T-helper 17 cell (primary cell): ENCODE measurements around the gene INSIG2. TPM values are rescaled to one million over a fixed set of nuclear protein-coding genes. Genes with fewer than 3 reads are reported as not detected.
"Not testable (repeated sequence)": the region's sequence is repeated elsewhere in the genome, so short reads cannot be mapped to it uniquely, and the experiment has no call there.

Experiments
- ATAC-seq: fragments of 150-1000 bp; cut with Tn5 transposase; 2 replicates; pipeline ENCODE4 v1.10.0; 2021; ENCODE audit warnings: mild to moderate bottlenecking, moderate library complexity
- DNase-seq, 3 donors: peaks; one replicate each; pipeline versions ENCODE4 v3.0.0 to v3.0.0-alpha.2; 2020 to 2021
- H3K9me3 ChIP-seq: one replicate; pipeline ENCODE4 v1.7.0; 2013; ENCODE audit warnings: low read length, mild to moderate bottlenecking; ENCODE audit not compliant: control insufficient read depth, poor library complexity, severe bottlenecking
- H3K27ac Mint-ChIP-seq: one replicate; pipeline ENCODE4 v1.8.0; 2022; ENCODE audit warnings: mild to moderate bottlenecking, moderate library complexity, mixed read lengths
- H3K27me3 Mint-ChIP-seq: one replicate; pipeline ENCODE4 v1.8.0; 2022; ENCODE audit warnings: mixed read lengths
- H3K36me3 Mint-ChIP-seq: one replicate; pipeline ENCODE4 v1.8.0; 2022; ENCODE audit warnings: low read depth, mixed read lengths
- H3K4me1 Mint-ChIP-seq: one replicate; pipeline ENCODE4 v1.8.0; 2022; ENCODE audit warnings: mild to moderate bottlenecking, mixed read lengths
- H3K4me3 Mint-ChIP-seq: one replicate; pipeline ENCODE4 v1.8.0; 2022; ENCODE audit warnings: mild to moderate bottlenecking, moderate library complexity, mixed read lengths
- total RNA-seq, 4 donors: library from RNA in 2 of 4; stranded (reverse) in 2 of 4; gene quantifications; one replicate each; pipeline ENCODE4 v1.2.3 and lab custom pipeline; 2022 to 2026

INSIG2 gene
- total RNA-seq, 2 donors from 2014 or later = 9.6 to 15.3 TPM

GRCh38 chr2:118065921-118066511 lies 22.3 kb upstream of the INSIG2 start:
- Mint-ChIP-seq H3K4me3 (no peak overlapping the region), H3K27ac (no peak overlapping the region), H3K36me3 (peaks cover 2% of the 10 kb centered on the region), H3K4me1 (peaks cover 3% of the 10 kb centered on the region), H3K27me3 (peaks cover 36% of the 10 kb centered on the region)
- DNase-seq = no peak
- no peaks in the 10 kb centered on the region for H3K9me3 ChIP-seq
- ATAC-seq = no peak

GRCh38 chr2:118077636-118078247 lies 10.5 kb upstream of the INSIG2 start:
- peaks cover 3% of the 10 kb centered on the region for H3K36me3 Mint-ChIP-seq
- no peak overlapping the region for H3K4me3 Mint-ChIP-seq
- no peaks in the 10 kb centered on the region for H3K9me3 ChIP-seq
- H3K4me1 Mint-ChIP-seq = peaks cover 6% of the 10 kb centered on the region
- peaks cover 49% of the 10 kb centered on the region for H3K27me3 Mint-ChIP-seq
- DNase-seq (no peak), ATAC-seq (no peak)
- no peak overlapping the region for H3K27ac Mint-ChIP-seq

- H3K27ac Mint-ChIP-seq = no peak overlapping the region
- no peak for ATAC-seq
Observed at GRCh38 chr2:118078734-118079133, 9.5 kb upstream of the INSIG2 start.

GRCh38 chr2:118084491-118085089 lies 3.7 kb upstream of the INSIG2 start:
- ATAC-seq = no peak
- Mint-ChIP-seq H3K4me3 (no peak overlapping the region), H3K27me3 (peaks cover 32% of the 10 kb centered on the region), H3K27ac (no peak overlapping the region), H3K4me1 (peaks cover 25% of the 10 kb centered on the region), H3K36me3 (peaks cover 5% of the 10 kb centered on the region)
- no peaks in the 10 kb centered on the region for H3K9me3 ChIP-seq
- no peak for DNase-seq

More at GRCh38 chr2:118078734-118079133, 9.5 kb upstream of the INSIG2 start:
- H3K9me3 ChIP-seq = no peaks in the 10 kb centered on the region
- Mint-ChIP-seq H3K36me3 (peaks cover 3% of the 10 kb centered on the region), H3K4me1 (peaks cover 6% of the 10 kb centered on the region), H3K27me3 (peaks cover 44% of the 10 kb centered on the region), H3K4me3 (no peak overlapping the region)
- no peak for DNase-seq

- DNase-seq = no peak
- peaks cover 31% of the 10 kb centered on the region for H3K4me1 Mint-ChIP-seq
- peaks cover 5% of the 10 kb centered on the region for H3K36me3 Mint-ChIP-seq
- H3K9me3 ChIP-seq = no peaks in the 10 kb centered on the region
- H3K4me3 Mint-ChIP-seq = no peak overlapping the region
- ATAC-seq = no peak
- H3K27ac Mint-ChIP-seq = no peak overlapping the region
- H3K27me3 Mint-ChIP-seq = peaks cover 24% of the 10 kb centered on the region
Observed at GRCh38 chr2:118085173-118086023, 2.9 kb upstream of the INSIG2 start.

GRCh38 chr2:118086024-118086633 lies 2.1 kb upstream of the INSIG2 start:
- no peaks in the 10 kb centered on the region for H3K9me3 ChIP-seq
- H3K27ac Mint-ChIP-seq = no peak overlapping the region
- peaks cover 22% of the 10 kb centered on the region for H3K27me3 Mint-ChIP-seq
- ATAC-seq (no peak), DNase-seq (no peak)
- H3K36me3 Mint-ChIP-seq = peaks cover 5% of the 10 kb centered on the region
- H3K4me1 Mint-ChIP-seq = peaks cover 33% of the 10 kb centered on the region
- no peak overlapping the region for H3K4me3 Mint-ChIP-seq

- Mint-ChIP-seq H3K4me3 (peak overlapping the region; percentile 97), H3K27me3 (peaks cover 11% of the 10 kb centered on the region), H3K36me3 (peaks cover 2% of the 10 kb centered on the region), H3K4me1 (peaks cover 44% of the 10 kb centered on the region), H3K27ac (peak overlapping the region; percentile 95)
- peak in 1 of 3 donors; percentile 7 for DNase-seq
- ATAC-seq = peak; percentile 54
- H3K9me3 ChIP-seq = no peaks in the 10 kb centered on the region
Observed at GRCh38 chr2:118089139-118089800, 999 bp downstream of the INSIG2 start.

GRCh38 chr2:118090387-118091139 lies 2.3 kb downstream of the INSIG2 start:
- ATAC-seq = no peak

GRCh38 chr2:118091140-118091478 lies 2.8 kb downstream of the INSIG2 start:
- H3K36me3 Mint-ChIP-seq = no peaks in the 10 kb centered on the region
- ATAC-seq = no peak
- H3K9me3 ChIP-seq = no peaks in the 10 kb centered on the region
- no peak for DNase-seq
- no peak overlapping the region for H3K27ac Mint-ChIP-seq
- peaks cover 58% of the 10 kb centered on the region for H3K4me1 Mint-ChIP-seq
- H3K27me3 Mint-ChIP-seq = no peaks in the 10 kb centered on the region
- H3K4me3 Mint-ChIP-seq = peak overlapping the region; percentile 36

More at GRCh38 chr2:118090387-118091139, 2.3 kb downstream of the INSIG2 start:
- Mint-ChIP-seq H3K36me3 (no peaks in the 10 kb centered on the region), H3K27ac (peak overlapping the region; percentile 95), H3K27me3 (no peaks in the 10 kb centered on the region), H3K4me1 (peaks cover 56% of the 10 kb centered on the region), H3K4me3 (peak overlapping the region; percentile 97)
- H3K9me3 ChIP-seq = no peaks in the 10 kb centered on the region
- no peak for DNase-seq

GRCh38 chr2:118091631-118092030 lies 3.4 kb downstream of the INSIG2 start:
- no peaks in the 10 kb centered on the region for H3K36me3 Mint-ChIP-seq
- H3K4me1 Mint-ChIP-seq = peaks cover 58% of the 10 kb centered on the region
- no peak overlapping the region for H3K4me3 Mint-ChIP-seq
- H3K9me3 ChIP-seq = no peaks in the 10 kb centered on the region
- no peak for ATAC-seq
- H3K27me3 Mint-ChIP-seq = no peaks in the 10 kb centered on the region
- DNase-seq = no peak
- H3K27ac Mint-ChIP-seq = peak overlapping the region; percentile 1

GRCh38 chr2:118094102-118094501 lies 5.8 kb downstream of the INSIG2 start:
- H3K4me3 Mint-ChIP-seq = peak overlapping the region; percentile 72
- not testable (repeated sequence) for ATAC-seq, H3K27me3 Mint-ChIP-seq, H3K9me3 ChIP-seq, H3K36me3 Mint-ChIP-seq, DNase-seq
- peak overlapping the region; percentile 89 for H3K27ac Mint-ChIP-seq
- H3K4me1 Mint-ChIP-seq = peaks cover 57% of the 10 kb centered on the region

GRCh38 chr2:118094503-118094902 lies 6.2 kb downstream of the INSIG2 start:
- Mint-ChIP-seq H3K4me1 (peaks cover 53% of the 10 kb centered on the region), H3K36me3 (peaks cover 3% of the 10 kb centered on the region), H3K4me3 (peak overlapping the region; percentile 72), H3K27me3 (no peaks in the 10 kb centered on the region), H3K27ac (peak overlapping the region; percentile 89)
- ATAC-seq = peak; percentile 84
- no peaks in the 10 kb centered on the region for H3K9me3 ChIP-seq
- no peak for DNase-seq
